HepG2 (cell line): Measurements from ENCODE around the gene ZNF333. TPM values are rescaled to one million over a fixed set of nuclear protein-coding genes. Genes with fewer than 3 reads are reported as not detected.

Source experiments
- CBX5 ChIP-seq: sonication (generic); formaldehyde crosslinking; IDR thresholded peaks from 2 replicates; pipeline ENCODE4 v1.4.0; 2020; ENCODE audit warnings: missing genetic modification reagents, borderline replicate concordance
- ELF3 ChIP-seq: IDR thresholded peaks from 2 replicates; pipeline ENCODE4 v1.6.1; 2016; ENCODE audit warnings: missing genetic modification reagents, missing compliant biosample characterization
- FOXO1 ChIP-seq: sonication (generic); formaldehyde crosslinking; IDR thresholded peaks from 2 replicates; pipeline ENCODE4 v1.4.0; 2020; ENCODE audit warnings: missing genetic modification reagents
- GABPA ChIP-seq, 2 experiments: IDR thresholded peaks; 2 replicates each; pipeline ENCODE4 v1.6.1; 2011 to 2016; ENCODE audit warnings: low read depth in 2 of 2, low read length in 1 of 2, missing biosample characterization in 1 of 2, missing genetic modification characterization in 1 of 2
- GABPB1 ChIP-seq: IDR thresholded peaks from 2 replicates; pipeline ENCODE4 v1.6.1; 2016; ENCODE audit warnings: mild to moderate bottlenecking, missing genetic modification reagents, moderate library complexity, missing compliant biosample characterization
- HDAC2 ChIP-seq: sonication (generic); formaldehyde crosslinking; IDR thresholded peaks from 2 replicates; pipeline ENCODE4 v1.4.0; 2020; ENCODE audit warnings: missing genetic modification reagents
- HOXD1 ChIP-seq: sonication (generic); formaldehyde crosslinking; IDR thresholded peaks from 2 replicates; pipeline ENCODE4 v1.5.0; 2020; ENCODE audit warnings: missing genetic modification reagents
- KDM2A ChIP-seq: sonication (generic); formaldehyde crosslinking; IDR thresholded peaks from 2 replicates; pipeline ENCODE4 v1.4.0; 2020; ENCODE audit warnings: low read depth, missing genetic modification reagents, borderline replicate concordance
- KMT2B ChIP-seq: IDR thresholded peaks from 2 replicates; pipeline ENCODE4 v1.6.1; 2016; ENCODE audit warnings: missing genetic modification reagents, missing compliant biosample characterization
- PAWR ChIP-seq: sonication (generic); formaldehyde crosslinking; IDR thresholded peaks from 2 replicates; pipeline ENCODE4 v1.4.0; 2020; ENCODE audit warnings: missing genetic modification reagents, mild to moderate bottlenecking, borderline replicate concordance
- PHF20 ChIP-seq: sonication (generic); formaldehyde crosslinking; IDR thresholded peaks from 2 replicates; pipeline ENCODE4 v1.5.0; 2020; ENCODE audit warnings: mild to moderate bottlenecking, missing genetic modification reagents
- YEATS2 ChIP-seq: sonication (generic); formaldehyde crosslinking; IDR thresholded peaks from 2 replicates; pipeline ENCODE4 v1.4.0; 2020; ENCODE audit warnings: missing genetic modification reagents, borderline replicate concordance
- ZNF337 ChIP-seq: sonication (generic); formaldehyde crosslinking; IDR thresholded peaks from 2 replicates; pipeline ENCODE4 v1.5.1; 2020; ENCODE audit warnings: missing genetic modification reagents, low read depth, mild to moderate bottlenecking, borderline replicate concordance
- ZNF510 ChIP-seq: sonication (generic); formaldehyde crosslinking; IDR thresholded peaks from 2 replicates; pipeline ENCODE4 v1.4.0; 2020; ENCODE audit warnings: low read depth, mild to moderate bottlenecking, missing genetic modification reagents
- ZNF562 ChIP-seq: sonication (generic); formaldehyde crosslinking; IDR thresholded peaks from 2 replicates; pipeline ENCODE4 v1.8.0; 2022; ENCODE audit warnings: missing genetic modification reagents, borderline replicate concordance
- polyA plus RNA-seq, 8 experiments: library from polyadenylated mRNA; depleted of rRNA in 3 of 8; stranded (reverse) in 7 of 8; unstranded in 1 of 8; fragments of >200 nt; fragmentation: Illumina TruSeq in 4 of 8; extraction: Trizol in 4 of 8; gene quantifications; 2 replicates each; pipeline versions ENCODE4 v1.2.1 to v1.2.3, GENCODE V29; 2011 to 2016; ENCODE audit warnings: low read depth in 4 of 8, missing spikeins in 1 of 8, mixed read lengths in 1 of 8; ENCODE audit not compliant: insufficient read depth in 1 of 8
- total RNA-seq, 5 experiments: library from RNA; depleted of rRNA; stranded (reverse); fragments of >200 nt; fragmentation: Illumina TruSeq; extraction: Trizol; gene quantifications; 2 replicates each; pipeline ENCODE4 v1.2.3, GENCODE V29; 2016; ENCODE audit warnings: low read depth in 1 of 5
- TF ChIP-seq, protein P1 (sequence below): sonication (generic); formaldehyde crosslinking; IDR thresholded peaks from 2 replicates; pipeline ENCODE4 v1.5.0; 2020; ENCODE audit warnings: missing genetic modification reagents
- TF ChIP-seq, protein P2 (sequence below): sonication (generic); formaldehyde crosslinking; IDR thresholded peaks from 2 replicates; pipeline ENCODE4 v1.4.0; 2020; ENCODE audit warnings: mild to moderate bottlenecking, missing genetic modification reagents
- TF ChIP-seq, protein P3 (sequence below): sonication (generic); IDR thresholded peaks from 2 replicates; pipeline ENCODE4 v1.6.1; 2016; ENCODE audit warnings: low read depth, borderline replicate concordance
- TF ChIP-seq, protein P4 (sequence below): sonication (generic); formaldehyde crosslinking; IDR thresholded peaks from 2 replicates; pipeline ENCODE4 v1.4.0; 2020; ENCODE audit warnings: missing genetic modification reagents
- TF ChIP-seq, protein P5 (sequence below): sonication (generic); formaldehyde crosslinking; IDR thresholded peaks from 2 replicates; pipeline ENCODE4 v1.5.0; 2020; ENCODE audit warnings: mild to moderate bottlenecking, missing genetic modification reagents, moderate library complexity

ZNF333 gene
- total and polyA plus RNA-seq, 2 of the 13 experiments (the other 11 are each of a cell fraction or from before 2014, with no cell fraction given), result 3.4 to 6.4 TPM

DNA sequence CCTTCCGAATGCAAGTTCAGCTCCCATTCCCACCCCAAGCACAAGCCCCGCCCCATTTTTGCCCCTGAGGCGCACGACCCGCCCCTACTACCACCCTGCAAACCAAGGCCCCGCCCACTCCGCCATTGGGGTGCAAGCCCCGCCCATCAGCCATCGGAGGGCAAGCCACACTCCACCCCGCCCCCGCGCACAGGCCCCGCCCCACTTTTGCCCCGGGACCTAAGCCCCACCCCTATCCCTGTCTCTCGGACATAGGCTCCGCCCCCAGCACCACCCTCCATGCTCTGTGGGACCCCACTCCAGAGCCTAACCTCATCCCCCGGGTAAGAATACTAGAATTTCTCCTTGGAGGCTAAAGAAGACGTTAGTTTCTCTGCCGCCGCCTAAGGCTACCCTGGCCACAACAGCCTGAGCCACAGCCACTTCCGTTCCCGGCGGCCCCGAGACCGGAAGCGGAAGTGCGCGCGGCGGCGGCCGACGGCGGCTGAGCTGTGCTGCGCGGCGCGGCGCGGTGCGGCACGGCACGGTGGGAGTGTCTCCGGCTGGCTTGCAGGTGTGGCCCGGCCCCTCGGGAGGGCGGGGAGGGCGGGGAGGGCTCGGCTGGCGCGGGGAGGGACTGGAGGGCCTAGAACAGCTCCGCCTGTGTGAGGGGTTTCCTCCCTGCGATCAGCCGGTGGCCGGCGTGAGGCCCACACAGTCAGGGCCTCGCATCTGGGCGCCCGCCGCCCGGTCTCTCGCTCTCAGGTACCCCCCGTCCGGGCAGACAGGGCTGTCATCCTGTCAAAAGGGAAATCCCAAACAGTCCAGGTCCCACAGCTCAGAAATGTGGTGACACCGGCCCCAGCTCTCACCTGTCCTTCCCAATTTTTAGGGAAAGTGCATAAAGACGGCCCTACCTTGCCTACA is at the start of gene ZNF333 (continued):
- TF ChIP-seq, protein P1, sequence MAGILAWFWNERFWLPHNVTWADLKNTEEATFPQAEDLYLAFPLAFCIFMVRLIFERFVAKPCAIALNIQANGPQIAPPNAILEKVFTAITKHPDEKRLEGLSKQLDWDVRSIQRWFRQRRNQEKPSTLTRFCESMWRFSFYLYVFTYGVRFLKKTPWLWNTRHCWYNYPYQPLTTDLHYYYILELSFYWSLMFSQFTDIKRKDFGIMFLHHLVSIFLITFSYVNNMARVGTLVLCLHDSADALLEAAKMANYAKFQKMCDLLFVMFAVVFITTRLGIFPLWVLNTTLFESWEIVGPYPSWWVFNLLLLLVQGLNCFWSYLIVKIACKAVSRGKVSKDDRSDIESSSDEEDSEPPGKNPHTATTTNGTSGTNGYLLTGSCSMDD (CRISPR knock-in tag), result no peak
- no peak for TF ChIP-seq CBX5 (CRISPR knock-in tag)
- TF ChIP-seq KDM2A (CRISPR knock-in tag), result no peak
- TF ChIP-seq HDAC2 (CRISPR knock-in tag), result no peak
- TF ChIP-seq HOXD1 (CRISPR knock-in tag), result no peak
- peak; percentile 93 for TF ChIP-seq GABPB1 (CRISPR knock-in tag)
- no peak for TF ChIP-seq ZNF337
- TF ChIP-seq ZNF510 (CRISPR knock-in tag), result no peak
- TF ChIP-seq, protein P2, sequence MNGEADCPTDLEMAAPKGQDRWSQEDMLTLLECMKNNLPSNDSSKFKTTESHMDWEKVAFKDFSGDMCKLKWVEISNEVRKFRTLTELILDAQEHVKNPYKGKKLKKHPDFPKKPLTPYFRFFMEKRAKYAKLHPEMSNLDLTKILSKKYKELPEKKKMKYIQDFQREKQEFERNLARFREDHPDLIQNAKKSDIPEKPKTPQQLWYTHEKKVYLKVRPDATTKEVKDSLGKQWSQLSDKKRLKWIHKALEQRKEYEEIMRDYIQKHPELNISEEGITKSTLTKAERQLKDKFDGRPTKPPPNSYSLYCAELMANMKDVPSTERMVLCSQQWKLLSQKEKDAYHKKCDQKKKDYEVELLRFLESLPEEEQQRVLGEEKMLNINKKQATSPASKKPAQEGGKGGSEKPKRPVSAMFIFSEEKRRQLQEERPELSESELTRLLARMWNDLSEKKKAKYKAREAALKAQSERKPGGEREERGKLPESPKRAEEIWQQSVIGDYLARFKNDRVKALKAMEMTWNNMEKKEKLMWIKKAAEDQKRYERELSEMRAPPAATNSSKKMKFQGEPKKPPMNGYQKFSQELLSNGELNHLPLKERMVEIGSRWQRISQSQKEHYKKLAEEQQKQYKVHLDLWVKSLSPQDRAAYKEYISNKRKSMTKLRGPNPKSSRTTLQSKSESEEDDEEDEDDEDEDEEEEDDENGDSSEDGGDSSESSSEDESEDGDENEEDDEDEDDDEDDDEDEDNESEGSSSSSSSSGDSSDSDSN (CRISPR knock-in tag), result peak; percentile 37; the same call in 1 of the 2 replicates
- TF ChIP-seq, protein P3, sequence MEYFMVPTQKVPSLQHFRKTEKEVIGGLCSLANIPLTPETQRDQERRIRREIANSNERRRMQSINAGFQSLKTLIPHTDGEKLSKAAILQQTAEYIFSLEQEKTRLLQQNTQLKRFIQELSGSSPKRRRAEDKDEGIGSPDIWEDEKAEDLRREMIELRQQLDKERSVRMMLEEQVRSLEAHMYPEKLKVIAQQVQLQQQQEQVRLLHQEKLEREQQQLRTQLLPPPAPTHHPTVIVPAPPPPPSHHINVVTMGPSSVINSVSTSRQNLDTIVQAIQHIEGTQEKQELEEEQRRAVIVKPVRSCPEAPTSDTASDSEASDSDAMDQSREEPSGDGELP, result no peak
- no peak; the same call in 1 of the 2 replicates for TF ChIP-seq KMT2B (CRISPR knock-in tag)
- TF ChIP-seq YEATS2, result 0 out of 2 replicates have a peak, but pooled peaks have one; percentile 22
- TF ChIP-seq, protein P4, sequence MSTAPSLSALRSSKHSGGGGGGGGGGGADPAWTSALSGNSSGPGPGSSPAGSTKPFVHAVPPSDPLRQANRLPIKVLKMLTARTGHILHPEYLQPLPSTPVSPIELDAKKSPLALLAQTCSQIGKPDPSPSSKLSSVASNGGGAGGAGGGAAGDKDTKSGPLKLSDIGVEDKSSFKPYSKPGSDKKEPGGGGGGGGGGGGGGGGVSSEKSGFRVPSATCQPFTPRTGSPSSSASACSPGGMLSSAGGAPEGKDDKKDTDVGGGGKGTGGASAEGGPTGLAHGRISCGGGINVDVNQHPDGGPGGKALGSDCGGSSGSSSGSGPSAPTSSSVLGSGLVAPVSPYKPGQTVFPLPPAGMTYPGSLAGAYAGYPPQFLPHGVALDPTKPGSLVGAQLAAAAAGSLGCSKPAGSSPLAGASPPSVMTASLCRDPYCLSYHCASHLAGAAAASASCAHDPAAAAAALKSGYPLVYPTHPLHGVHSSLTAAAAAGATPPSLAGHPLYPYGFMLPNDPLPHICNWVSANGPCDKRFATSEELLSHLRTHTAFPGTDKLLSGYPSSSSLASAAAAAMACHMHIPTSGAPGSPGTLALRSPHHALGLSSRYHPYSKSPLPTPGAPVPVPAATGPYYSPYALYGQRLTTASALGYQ (CRISPR knock-in tag), result no peak
- TF ChIP-seq PAWR, result no peak
- peak; percentile 96 for TF ChIP-seq GABPA (IDR thresholded peaks at IDR 0.05; ENCODE audit: low read depth, low read length)
- TF ChIP-seq GABPA (CRISPR knock-in tag; IDR thresholded peaks at IDR 0.05; ENCODE audit: low read depth), result peak; percentile 91
- peak; percentile 53 for TF ChIP-seq ELF3 (CRISPR knock-in tag)
- no peak for TF ChIP-seq ZNF562 (CRISPR knock-in tag)
- TF ChIP-seq PHF20 (CRISPR knock-in tag), result peak; percentile 87
- no peak for TF ChIP-seq FOXO1 (CRISPR knock-in tag)
- TF ChIP-seq, protein P5, sequence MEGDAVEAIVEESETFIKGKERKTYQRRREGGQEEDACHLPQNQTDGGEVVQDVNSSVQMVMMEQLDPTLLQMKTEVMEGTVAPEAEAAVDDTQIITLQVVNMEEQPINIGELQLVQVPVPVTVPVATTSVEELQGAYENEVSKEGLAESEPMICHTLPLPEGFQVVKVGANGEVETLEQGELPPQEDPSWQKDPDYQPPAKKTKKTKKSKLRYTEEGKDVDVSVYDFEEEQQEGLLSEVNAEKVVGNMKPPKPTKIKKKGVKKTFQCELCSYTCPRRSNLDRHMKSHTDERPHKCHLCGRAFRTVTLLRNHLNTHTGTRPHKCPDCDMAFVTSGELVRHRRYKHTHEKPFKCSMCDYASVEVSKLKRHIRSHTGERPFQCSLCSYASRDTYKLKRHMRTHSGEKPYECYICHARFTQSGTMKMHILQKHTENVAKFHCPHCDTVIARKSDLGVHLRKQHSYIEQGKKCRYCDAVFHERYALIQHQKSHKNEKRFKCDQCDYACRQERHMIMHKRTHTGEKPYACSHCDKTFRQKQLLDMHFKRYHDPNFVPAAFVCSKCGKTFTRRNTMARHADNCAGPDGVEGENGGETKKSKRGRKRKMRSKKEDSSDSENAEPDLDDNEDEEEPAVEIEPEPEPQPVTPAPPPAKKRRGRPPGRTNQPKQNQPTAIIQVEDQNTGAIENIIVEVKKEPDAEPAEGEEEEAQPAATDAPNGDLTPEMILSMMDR (CRISPR knock-in tag), result no peak
